Stimulated activated CD4-positive, alpha-beta T cell treated with anti-CD3 and anti-CD28 coated beads, Interleukin-1b, Interleukin-23, amount 100 ng/mL, for 4 hours (primary cell): ENCODE data around the gene CDC42SE2.
"Not testable (repeated sequence)": the region's sequence is repeated elsewhere in the genome, so short reads cannot be mapped to it uniquely, and the experiment has no call there.

Experiments
- DNase-seq, 2 donors: peaks; one replicate each; pipeline ENCODE4 v3.0.0-alpha.2; 2020; ENCODE audit warnings: low read depth in 2 of 2

Gene CDC42SE2

DNA sequence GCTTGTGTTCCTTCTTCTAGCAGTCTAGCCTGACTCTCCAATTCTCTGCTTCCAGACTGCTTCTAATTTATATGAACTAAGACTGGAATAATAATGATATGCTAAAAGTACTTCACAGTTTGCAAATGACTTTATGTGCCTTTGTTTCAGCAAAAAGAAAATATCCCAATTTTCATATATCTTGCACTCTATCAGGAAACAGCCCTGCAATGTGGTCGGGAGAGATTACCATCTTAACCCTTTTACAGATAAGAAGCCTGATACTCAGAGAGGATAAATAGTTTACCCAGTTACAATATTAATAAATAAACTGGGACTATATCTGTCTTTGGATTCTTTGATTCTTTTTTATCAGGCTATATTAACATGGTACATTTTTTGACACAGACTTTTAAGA is 126.0 kb downstream of the CDC42SE2 start:
- no peak for DNase-seq

DNA sequence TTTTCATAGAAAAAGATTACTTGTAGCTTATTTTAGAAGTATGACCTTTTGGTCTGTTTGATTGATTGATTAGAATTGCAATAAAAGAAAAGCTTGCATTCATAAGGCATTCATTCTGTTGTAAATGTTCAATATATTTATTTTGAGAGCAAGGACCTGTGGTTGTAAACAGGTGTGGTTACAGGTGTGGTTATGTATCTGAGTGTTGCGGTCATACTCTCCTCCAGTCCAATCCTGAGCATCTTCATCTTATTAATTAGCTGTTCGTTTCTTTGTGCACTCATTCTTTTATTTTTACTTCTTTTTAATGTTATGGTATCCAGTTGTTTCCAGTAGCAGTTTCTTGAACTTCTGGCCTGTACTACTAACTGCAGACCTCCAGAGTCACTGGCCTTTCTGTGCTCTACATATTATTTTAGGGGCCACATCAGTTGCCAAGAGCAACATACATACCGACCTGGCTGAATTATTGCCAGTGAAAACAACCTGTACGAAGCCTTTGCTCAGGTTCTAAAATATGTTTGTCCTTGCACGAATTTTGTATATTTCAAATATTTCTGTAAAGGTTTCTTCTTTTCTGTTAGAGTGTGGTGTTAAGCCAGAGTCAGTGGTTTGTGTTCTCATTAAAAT is 128.7 kb downstream of the CDC42SE2 start:
- no peak for DNase-seq

DNA sequence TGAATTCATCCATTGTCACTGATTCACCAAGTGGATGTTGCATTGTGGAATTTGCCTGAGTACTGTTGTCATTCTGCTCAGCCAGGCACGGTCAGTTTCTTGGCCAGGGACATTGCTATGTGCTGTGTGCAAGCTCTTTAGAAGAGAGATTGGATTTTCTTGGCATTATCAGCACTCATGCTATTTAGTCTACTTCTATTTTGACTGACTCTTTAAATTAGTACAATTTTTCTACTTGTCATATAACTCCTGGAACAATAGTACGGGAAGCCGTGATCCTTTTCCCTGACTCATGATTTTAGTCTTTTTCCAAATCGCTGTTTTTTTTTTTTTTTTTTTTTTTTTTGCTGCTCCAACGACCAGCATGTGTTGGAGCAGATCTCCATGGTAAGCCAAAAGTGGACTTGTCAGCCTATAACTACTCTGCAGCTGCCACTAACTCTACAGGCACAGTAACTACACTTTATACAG is 129.7 kb downstream of the CDC42SE2 start:
- no peak for DNase-seq

DNA sequence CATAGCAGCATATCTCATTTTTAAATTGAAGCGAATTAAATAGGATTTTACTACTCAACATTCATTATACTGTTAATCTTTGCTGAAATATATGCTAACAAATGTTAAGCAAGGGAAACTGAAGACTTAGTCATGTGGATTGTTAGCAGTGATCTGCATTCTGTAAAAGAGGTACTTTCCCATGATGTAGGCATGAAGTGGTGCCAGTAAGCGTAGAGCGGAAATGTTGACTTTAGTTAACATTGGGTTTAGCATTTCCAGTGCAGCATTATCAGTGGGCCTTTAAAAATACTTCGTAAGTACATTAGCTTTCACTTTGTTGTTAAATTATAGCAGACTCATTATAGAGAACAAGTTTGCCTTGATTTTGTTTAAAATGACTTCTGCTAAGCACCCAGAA is 130.3 kb downstream of the CDC42SE2 start:
- DNase-seq, result no peak

DNA sequence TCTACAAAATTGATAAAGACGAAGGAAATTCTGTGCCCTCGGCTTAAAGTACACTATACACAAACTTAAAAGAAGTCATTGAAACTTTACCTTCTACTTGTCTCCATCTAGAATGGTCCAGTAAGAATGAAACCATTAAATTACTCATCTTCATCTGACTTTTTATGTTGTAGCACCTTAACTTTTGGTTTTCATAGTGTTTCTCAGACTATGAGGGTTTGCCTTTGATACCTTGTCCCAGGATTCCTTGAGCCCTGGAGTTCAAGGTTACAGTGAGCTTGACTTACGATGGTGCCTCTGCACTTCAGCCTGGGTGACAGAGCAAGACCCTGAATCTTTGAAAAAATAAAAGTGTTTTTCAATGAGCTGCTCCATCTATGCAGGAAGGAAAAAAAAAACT is 132.2 kb downstream of the CDC42SE2 start:
- no peak for DNase-seq

DNA sequence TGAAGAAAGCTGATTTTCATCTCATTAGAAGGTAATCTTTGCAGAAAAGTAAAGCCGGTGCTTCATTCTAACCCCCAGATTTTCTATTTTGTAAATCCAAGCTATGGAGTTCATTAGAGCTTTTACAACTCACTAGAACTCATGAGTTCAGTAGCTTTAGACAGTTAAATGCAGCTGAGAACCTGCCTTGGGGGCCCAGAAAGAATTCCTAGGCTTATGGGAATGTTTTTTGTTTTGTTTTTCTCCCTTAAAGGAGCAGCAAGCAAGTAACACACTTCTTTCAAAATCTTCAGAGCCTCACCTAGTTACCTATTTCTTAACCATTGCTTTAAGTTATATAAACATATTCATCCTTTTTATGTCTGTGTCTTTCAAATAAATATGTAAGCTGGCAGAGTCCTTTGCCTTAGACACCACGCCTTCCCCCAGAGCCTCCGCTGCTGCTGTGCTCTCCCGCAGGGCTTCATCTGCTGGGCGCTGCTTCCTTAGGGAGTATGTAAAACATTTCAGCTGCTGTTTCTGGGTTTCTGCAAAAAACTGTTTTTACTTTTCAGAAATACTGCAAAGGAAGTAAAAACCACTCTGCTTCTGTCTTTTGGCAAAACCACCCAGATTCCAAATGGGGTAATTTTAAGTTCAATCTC is 132.9 kb downstream of the CDC42SE2 start:
- DNase-seq, result no peak

DNA sequence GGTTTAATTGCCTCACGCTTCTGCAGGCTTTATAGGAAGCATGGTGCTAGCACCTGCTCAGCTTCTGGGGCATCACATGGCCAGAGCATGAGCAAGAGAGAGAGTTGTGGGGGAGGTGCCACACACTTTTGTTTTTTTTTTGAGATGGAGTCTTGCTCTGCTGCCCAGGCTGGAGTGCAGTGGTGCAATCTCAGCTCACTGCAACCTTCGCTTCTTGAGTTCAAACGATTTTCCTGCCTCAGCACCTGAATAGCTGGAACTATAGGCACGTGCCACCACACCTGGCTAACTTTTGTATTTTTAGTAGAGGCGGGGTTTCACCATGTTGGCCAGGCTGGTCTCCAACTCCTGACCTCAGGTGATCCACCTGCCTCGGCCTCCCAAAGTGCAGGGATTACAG is 135.2 kb downstream of the CDC42SE2 start:
- DNase-seq, result not testable (repeated sequence)

DNA sequence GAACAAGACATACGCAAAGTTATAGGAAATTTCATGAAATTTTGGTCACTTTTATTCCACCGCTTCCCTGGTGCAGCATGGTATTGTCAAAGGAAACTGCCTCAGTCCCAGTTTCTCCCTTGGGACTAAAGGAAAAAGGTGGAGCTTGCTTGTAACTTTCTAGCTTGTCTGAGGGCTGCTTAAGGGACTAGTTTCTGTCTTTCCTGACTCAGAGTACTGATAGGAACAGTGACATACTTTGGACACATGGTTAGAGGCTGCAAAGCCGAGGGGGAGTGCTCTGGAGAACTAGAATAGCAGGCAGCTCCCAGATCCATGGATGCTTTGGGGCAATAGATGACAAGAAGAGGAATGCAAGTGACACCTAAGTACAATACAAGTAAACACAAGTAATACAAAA is 136.7 kb downstream of the CDC42SE2 start:
- DNase-seq, result no peak

DNA sequence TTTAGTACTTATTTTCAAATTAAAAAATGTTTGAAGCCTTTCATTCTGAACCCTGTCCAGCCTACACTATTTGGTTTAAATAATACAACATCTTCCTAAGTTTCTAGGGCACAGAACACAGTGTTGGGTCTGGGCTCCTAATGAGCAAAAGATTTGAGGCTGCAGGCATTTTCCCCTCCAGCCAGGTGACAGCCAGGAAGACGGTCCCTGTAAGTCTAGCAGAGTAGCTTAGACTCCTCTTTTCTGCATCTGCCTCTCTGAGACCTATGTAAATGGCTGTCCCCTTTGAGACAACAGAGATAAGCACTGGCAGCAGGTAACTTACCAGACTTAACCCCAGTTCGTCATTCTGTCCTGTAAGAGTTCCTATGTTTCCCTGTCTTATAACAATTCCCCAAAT is 141.8 kb downstream of the CDC42SE2 start:
- DNase-seq, result no peak

DNA sequence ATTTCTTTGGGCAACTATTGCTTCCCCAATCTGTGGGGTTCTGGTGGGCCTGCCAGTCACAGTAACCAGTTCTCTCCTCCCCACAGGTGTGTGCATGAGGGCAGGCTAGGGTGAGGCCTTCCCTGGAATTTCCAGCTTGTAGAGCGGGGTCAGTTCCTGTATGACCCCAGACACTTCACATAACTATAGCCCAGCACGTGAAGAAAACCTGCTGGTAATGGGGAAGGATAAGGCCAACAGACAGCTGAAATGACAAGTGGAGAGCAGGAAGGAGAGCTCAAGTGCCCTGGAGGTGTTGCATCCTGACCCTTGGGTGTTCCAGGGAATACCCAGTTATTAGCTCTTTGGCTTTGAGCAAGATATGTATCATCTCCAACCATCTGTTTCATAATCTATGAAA is 142.2 kb downstream of the CDC42SE2 start:
- DNase-seq, result no peak

DNA sequence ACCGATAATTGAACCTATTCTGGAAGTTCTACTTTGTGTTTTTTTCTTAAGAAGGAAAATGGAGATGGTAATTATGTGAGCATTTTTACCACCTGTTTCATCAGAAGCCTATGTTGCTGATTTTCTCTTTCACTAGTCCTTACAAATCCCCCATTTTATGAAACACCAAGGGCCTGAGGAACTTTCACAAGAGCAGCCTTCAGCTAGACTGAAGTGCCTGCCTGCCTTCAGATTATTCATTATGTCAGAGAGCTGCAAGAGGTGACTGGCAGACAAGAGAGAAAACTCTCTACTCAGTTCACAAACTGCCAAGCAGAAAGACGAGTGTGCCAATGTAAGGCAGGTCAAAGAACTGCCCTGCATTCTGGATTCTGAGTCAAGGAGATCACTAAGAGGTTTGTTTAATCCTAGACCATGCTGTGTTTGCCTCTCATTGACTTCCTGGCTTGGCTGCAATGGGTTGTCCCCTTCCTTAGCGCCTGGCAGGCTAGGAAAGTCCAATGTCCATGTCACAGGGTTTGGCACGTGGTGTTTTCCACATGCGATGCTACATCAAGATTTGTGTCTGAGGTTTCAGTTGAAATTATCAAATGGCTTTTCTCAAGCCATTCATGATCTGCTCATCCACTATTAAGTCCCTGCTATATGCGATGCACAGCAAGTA is 143.3 kb downstream of the CDC42SE2 start:
- DNase-seq, result no peak

DNA sequence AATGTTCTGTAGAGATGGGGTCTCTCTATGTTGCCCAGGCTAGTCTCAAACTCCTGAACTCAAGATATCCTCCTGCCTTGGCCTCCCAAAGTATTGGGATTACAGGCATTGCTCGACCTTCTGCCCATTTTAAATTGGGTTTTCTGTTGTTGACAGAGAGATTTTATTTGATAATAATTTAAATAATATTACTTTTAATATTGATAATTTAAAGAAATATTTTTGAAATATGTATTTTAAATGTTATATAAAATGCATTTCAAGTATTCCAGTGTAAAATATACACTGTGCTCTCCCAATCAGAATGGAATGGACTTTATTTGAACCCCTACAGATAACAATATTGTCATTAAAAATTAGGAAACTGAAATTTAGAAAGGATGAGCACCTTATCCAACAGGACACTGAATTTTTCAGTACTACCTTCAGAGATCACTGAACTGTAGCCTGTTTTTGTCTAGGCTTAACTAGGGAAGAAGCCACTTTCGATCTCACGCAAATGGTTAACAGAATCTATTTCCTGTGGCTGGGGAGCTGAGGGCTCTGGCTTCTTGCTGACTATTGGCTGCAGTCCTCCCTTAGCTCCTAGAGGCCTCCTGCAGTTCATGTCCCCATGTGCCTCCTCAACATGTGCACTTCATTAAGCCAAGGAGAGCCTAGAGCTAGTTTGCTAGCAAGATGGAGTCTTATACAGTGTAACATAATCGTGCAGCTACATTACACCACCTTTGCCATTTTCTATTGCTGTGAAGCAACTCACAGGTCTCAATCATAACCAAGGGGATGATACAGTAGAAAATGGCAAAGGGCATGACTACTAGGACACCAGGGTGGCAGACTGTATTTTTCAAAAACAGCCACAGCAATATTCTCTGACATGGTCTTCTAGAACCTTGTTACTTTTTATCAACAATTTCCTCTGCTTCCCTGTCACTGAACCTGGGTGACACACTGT is 150.0 kb downstream of the CDC42SE2 start:
- DNase-seq, result no peak

DNA sequence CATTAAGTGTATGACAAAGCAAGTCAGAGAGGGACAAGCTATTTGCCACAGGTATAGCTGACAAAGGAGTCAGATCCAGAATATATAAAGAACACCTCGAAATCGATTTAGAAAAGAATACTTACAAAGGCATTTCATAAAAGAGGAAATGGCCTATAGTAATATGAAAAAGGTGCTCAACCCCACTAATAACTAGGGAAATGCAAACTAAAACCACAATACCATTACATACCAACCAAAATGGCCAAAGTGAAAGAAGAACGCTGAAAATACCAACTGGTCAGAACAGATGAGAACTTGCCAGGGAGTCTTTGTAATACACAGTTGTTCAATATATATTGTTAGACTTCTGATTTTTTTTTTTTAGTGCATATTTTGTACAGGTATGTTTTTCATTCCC is 152.9 kb downstream of the CDC42SE2 start:
- DNase-seq, result no peak

DNA sequence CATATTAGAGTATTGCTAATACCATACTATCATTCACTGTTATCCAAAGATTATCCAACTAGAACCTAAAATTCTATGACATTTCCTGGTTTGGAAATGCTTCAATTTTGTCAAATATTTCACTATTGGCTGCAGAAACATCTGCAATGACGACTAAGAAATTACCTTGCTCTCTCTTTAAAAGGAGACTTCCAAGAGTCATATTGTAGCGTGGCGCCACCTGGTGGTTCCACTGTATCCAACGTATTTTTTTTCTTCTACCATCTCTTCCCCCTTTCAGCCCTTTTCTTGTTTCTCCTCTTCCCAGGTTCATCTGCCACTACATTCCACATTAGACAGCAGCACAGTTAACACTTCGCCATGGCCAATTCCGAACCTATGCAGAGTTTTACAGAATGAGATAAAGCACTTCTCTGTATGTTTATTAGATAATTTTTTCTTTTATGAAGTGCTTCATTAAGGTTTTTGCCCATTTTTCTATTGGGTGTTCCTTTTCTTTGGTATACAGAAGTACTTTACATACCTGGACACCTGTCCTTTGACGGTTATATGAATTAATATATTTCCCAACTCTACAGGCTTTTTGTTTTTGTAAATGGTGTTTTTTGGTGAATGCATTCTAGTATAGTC is 153.5 kb downstream of the CDC42SE2 start:
- peak; percentile 85 to 88 for DNase-seq

DNA sequence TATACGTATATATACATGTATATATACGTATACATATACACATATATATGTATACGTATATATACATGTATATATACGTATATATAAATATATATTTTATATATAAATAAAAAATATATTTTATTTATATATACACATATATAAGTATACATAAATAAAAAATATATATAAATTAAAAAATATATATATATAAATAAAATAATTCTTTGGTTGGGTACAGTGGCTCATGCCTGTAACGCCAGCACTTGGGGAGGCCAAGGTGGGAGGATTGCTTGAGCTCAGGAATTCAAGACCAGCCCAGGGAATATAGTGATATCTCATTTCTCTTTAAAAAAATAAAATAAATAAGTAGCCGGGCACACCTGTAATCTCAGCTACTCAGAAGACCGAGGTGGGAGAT is 155.0 kb downstream of the CDC42SE2 start:
- no peak for DNase-seq

DNA sequence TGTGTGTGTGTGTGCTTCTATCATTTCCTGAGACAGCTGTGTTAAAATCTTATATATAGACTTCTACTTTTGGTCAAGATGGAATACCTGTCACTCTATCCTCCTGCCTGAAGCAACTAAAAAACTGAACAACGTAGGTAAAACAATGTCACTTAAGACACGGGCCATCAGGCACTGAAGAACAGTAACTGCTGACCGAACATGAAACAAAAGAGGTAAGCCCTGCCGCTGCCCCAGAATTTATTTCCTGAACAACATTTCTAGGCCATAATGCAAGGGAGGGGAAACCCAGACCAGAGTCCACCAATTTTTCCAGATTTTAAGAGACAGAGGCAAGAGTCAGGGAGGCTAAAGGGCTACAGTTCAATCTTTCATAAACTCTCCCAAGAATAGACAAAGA is 156.0 kb downstream of the CDC42SE2 start:
- no peak for DNase-seq

DNA sequence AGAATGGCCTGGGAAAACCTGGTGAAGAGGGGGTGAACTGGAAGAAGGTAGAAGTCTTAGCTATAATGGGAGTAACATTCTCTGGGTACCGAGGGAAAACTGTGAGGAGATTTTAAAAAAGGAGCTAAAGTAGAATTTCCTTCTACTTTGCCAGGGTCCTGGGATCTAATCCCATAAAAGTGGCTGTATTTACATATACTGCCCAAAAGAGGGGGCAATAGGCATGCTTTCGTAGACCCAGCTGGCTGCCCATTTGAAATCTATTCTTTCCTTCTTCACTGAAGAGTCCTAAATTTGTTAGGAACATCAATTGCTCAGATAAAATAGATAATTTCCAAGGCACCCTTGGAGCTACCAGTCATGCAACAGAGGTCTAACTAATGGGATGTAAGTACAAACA is 159.2 kb downstream of the CDC42SE2 start:
- DNase-seq, result no peak

DNA sequence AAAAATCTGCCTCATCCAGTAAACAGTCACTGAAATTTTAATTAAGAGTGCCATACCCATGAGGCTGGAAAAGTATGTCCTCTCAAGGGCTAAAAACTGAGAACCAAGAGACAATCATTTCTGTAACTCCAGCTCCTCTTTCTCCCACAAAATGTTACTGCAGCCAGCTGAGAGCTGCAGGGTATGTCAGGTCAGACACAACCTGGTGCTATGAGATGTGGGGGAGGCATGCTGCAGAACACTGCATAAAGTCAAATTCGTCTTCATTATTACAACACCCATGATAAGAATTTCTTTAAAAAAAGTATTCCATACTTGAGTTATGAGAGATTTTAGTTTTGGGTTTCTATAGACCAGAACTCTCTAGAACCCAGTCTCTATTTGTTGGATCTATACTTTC is 162.2 kb downstream of the CDC42SE2 start:
- DNase-seq, result no peak

DNA sequence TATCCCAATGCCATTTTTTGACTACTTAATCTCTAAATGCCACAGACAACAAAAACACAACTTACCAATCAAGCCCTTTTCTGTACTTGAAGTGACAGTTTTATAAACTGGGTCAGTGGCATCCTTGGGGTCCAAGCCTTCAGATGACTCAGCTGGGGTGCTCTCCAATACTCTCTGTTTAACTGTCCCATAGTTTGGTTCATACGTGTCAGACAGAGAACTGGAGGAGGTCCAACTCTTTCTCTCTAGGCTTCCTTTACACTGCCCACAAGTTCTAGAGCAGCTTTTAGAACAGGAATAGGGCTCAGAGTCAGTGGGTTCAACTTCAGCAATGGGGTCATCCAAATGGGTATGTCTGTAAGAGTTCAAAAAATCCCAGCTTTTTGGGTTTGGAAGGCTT is 166.9 kb downstream of the CDC42SE2 start:
- DNase-seq, result no peak

DNA sequence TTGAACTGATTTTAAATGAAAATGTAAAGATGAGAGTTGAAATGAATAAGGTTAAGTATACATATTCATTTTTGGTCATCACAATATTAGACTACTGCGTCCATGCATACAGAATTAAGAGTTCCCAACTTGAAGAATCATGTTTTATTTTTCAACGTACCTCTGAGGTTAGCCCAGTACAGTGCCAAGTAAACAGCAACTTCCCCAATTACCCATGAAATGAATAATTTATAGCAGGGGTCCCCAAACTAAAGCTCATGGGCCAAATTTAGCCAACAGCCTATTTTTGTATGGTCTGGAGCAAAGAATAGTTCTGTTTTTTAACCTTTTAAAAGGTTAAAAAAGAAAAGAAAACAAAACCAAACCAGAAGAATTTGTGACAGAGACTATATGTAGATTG is 167.9 kb downstream of the CDC42SE2 start:
- no peak for DNase-seq

DNA sequence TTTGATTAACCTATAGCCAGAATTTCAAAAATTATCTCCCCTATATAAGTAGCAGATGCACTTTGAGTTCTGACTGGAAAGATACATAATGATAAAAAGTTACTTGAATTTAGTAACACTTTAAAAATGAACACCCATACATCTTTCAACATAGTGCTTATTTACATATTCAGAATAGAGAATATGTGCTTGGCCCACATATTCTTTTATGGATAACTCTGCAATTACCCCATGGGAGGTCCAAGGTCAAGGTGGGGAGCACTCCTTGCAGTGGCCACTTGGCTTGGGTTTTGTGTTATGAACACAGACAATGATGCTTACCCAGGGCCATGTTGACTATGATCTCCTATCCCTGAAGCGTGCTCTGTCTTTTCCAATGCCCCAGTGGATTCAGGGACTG is 169.3 kb downstream of the CDC42SE2 start:
- no peak for DNase-seq

DNA sequence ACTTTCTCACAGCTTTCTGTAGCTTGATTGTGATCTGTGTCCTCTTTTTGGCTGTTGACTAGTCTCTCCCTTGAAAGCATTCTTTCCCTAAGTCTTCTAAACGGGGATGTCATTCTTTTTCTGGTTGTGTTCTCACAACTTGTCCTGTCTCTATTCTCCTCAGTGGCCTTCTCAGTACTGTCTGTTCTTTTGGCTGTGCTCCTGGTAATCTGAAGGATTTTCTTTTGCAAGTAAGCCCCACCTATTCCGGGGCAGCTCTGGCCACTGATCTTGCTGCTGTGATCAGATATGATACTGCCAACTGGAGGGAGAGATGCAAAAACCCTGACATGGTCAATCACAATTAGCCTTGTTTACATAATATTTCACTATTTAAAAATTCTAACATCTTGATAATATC is 172.2 kb downstream of the CDC42SE2 start:
- no peak for DNase-seq
